Natural killer cell treated with Interleukin-12 subunit alpha and Interleukin-12 subunit beta and Interleukin-15 and Interleukin-18, amount 100 ng/mL, for 72 hours (primary cell): ENCODE data around the gene RPRD2. TPM values are rescaled to one million over a fixed set of nuclear protein-coding genes. Genes with fewer than 3 reads are reported as not detected.
A peak's percentile ranks its signal among the peaks of the same experiment; 100 is the strongest.
"Not testable (repeated sequence)": the region's sequence is repeated elsewhere in the genome, so short reads cannot be mapped to it uniquely, and the experiment has no call there.

Experiments
- ATAC-seq, 2 donors: fragments of 150-1000 bp; cut with Tn5 transposase in 1 of 2; sonication (Bioruptor Pico), chemical (Tn5 transposase) in 1 of 2; 2 replicates each; pipeline ENCODE4 v1.10.0; 2021
- DNase-seq: peaks from one replicate; pipeline ENCODE4 v3.0.0; 2022; ENCODE audit warnings: low spot score
- H3K27ac Mint-ChIP-seq, 2 donors: 1 replicate in 1 of 2; 2 replicates in 1 of 2; pipeline ENCODE4 v1.8.0; 2022; ENCODE audit warnings: mixed read lengths in 2 of 2, mild to moderate bottlenecking in 1 of 2, moderate library complexity in 1 of 2
- H3K27me3 Mint-ChIP-seq, 2 donors: 1 replicate in 1 of 2; 2 replicates in 1 of 2; pipeline ENCODE4 v1.8.0; 2022; ENCODE audit warnings: mixed read lengths in 2 of 2
- H3K36me3 Mint-ChIP-seq: one replicate; pipeline ENCODE4 v1.8.0; 2022; ENCODE audit warnings: mixed read lengths
- H3K4me1 Mint-ChIP-seq, 2 donors: 1 replicate in 1 of 2; 2 replicates in 1 of 2; pipeline ENCODE4 v1.8.0; 2022; ENCODE audit warnings: low read depth in 2 of 2, mixed read lengths in 2 of 2, mild to moderate bottlenecking in 1 of 2
- H3K4me3 Mint-ChIP-seq: one replicate; pipeline ENCODE4 v1.8.0; 2022; ENCODE audit warnings: mixed read lengths
- H3K9me3 Mint-ChIP-seq: 2 replicates; pipeline ENCODE4 v1.8.0; 2022; ENCODE audit warnings: mixed read lengths
- total RNA-seq, 2 donors: library from RNA; stranded (reverse); gene quantifications; one replicate each; pipeline ENCODE4 v1.2.3, GENCODE V29; 2022

The RPRD2 gene
- total RNA-seq, 2 donors from 2014 or later, result 23.9 to 24.8 TPM

- DNase-seq, result no peak
- peak overlapping the region; percentile 2 for H3K4me3 Mint-ChIP-seq
- H3K36me3 Mint-ChIP-seq, result no peaks in the 10 kb centered on the region
- peaks cover 33 to 42% of the 10 kb centered on the region in 2 donors for H3K4me1 Mint-ChIP-seq
- no peaks in the 10 kb centered on the region for H3K9me3 Mint-ChIP-seq
- H3K27me3 Mint-ChIP-seq, result no peaks in the 10 kb centered on the region
- no peak for ATAC-seq
- no peak overlapping the region for H3K27ac Mint-ChIP-seq
Observed at GRCh38 chr1:150372580-150372979, 8.6 kb downstream of the RPRD2 start.

DNA sequence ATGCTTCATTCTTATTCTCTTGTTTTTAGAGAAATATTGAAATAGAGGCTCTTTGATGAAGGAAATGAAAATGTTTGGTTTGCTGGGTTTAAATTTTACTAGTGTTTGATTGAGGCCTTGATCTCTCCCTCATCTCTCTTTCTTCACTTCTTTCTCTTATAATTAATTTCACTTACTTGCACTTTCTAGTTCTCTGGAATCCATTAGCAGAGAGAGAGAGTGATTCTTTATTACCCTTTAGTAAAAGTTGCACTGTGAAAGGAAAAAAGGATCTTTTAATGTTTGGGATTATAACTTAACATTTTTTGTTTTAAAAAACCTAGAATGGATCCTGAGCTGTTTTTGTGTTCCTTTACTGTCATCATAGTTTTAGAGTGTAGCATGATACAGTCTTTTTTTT, 12.2 kb downstream of the RPRD2 start:
- Mint-ChIP-seq H3K27ac (peak overlapping the region in 1 of 2 donors; percentile 59), H3K27me3 (no peaks in the 10 kb centered on the region), H3K4me1 (peaks cover 24 to 42% of the 10 kb centered on the region in 2 donors), H3K9me3 (no peaks in the 10 kb centered on the region), H3K36me3 (no peaks in the 10 kb centered on the region), H3K4me3 (no peak overlapping the region)
- ATAC-seq (no peak), DNase-seq (no peak)

- no peaks in the 10 kb centered on the region for H3K9me3 Mint-ChIP-seq
- no peak overlapping the region for H3K4me3 Mint-ChIP-seq
- DNase-seq (no peak), ATAC-seq (no peak)
- no peaks in the 10 kb centered on the region for H3K27me3 Mint-ChIP-seq
- peaks cover 19 to 24% of the 10 kb centered on the region in 2 donors for H3K4me1 Mint-ChIP-seq
- H3K27ac Mint-ChIP-seq, result no peak overlapping the region
- no peaks in the 10 kb centered on the region for H3K36me3 Mint-ChIP-seq
Observed at GRCh38 chr1:150383631-150384324, 19.8 kb downstream of the RPRD2 start.

DNA sequence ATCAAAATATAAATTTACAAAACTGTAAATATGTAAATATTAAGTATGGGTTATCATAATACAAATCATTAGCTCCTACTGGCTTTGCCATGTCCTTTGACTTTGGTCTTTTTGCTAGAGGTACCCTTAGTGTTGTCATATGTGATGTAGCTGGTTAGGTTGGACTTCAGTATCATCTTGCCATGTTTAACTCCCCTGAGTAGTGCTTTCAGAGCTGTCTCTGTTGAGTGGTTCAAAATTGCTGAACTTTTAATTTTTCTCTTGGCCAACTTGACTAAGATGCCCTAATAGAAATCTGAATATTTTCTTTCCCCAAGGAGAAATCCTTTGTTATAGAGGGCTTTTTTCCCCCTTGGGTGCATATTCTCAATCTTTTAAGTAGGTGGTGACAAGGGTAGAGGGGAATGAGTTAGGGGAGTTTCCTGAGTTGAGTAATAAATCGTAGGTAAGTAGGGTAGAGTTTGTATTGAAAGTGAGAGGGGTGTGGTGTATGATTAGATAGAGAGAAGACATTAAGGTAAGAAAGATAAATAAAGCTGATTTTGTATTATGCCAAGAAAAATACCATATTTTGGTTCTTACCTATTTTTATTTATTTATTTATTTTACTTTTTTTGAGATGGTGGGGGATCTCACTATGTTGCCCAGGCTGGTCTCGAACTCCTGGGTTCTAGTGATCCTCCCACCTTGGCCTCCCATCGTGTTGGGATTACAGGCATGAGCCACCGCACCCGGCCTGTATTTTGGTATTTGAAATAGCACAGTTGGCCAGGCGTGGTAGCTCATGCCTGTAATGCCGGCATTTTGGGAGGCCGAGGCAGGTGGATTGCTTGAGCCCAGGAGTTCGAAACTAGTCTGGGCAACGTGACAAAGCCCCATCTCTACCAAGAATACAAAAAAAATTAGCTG, 21.8 kb downstream of the RPRD2 start:
- no peaks in the 10 kb centered on the region for H3K27me3 Mint-ChIP-seq
- H3K4me1 Mint-ChIP-seq, result peaks cover 32% of the 10 kb centered on the region in 2 donors
- H3K36me3 Mint-ChIP-seq, result no peaks in the 10 kb centered on the region
- H3K4me3 Mint-ChIP-seq, result no peak overlapping the region
- no peaks in the 10 kb centered on the region for H3K9me3 Mint-ChIP-seq
- DNase-seq (no peak), ATAC-seq (no peak)
- H3K27ac Mint-ChIP-seq, result peak overlapping the region; percentile 4 to 27

GRCh38 chr1:150386592-150386991, 22.6 kb downstream of the RPRD2 start:
- ATAC-seq (no peak), DNase-seq (no peak)
- Mint-ChIP-seq H3K4me3 (no peak overlapping the region), H3K27ac (peak overlapping the region; percentile 7 to 36), H3K36me3 (no peaks in the 10 kb centered on the region), H3K4me1 (peaks cover 32 to 33% of the 10 kb centered on the region in 2 donors), H3K27me3 (no peaks in the 10 kb centered on the region), H3K9me3 (no peaks in the 10 kb centered on the region)

GRCh38 chr1:150387200-150387599, 23.3 kb downstream of the RPRD2 start:
- DNase-seq, result no peak
- H3K27me3 Mint-ChIP-seq, result no peaks in the 10 kb centered on the region

DNA sequence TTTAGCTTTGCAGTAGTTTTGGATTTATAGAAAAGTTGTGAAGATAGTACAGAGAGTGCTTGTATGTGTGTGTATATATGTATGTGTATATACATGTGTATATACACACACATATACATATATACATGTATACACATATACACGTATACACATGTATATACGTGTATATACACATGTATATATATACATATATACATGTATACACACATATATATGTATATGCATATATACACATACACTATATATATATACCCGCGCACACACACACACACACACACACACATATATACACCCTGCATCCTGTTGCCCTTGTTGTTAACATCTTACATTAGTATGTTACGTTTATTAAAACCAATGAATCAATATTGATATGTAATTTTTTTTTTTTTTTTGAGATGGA, 24.3 kb downstream of the RPRD2 start:
- no peaks in the 10 kb centered on the region for H3K27me3 Mint-ChIP-seq
- no peak overlapping the region for H3K4me3 Mint-ChIP-seq
- no peaks in the 10 kb centered on the region for H3K36me3 Mint-ChIP-seq
- ATAC-seq (no peak), DNase-seq (no peak)
- no peak overlapping the region for H3K27ac Mint-ChIP-seq
- no peaks in the 10 kb centered on the region for H3K9me3 Mint-ChIP-seq
- H3K4me1 Mint-ChIP-seq, result peaks cover 35 to 40% of the 10 kb centered on the region in 2 donors

More at GRCh38 chr1:150387200-150387599, 23.3 kb downstream of the RPRD2 start:
- H3K4me3 Mint-ChIP-seq, result no peak overlapping the region
- H3K4me1 Mint-ChIP-seq, result peaks cover 32 to 33% of the 10 kb centered on the region in 2 donors
- H3K36me3 Mint-ChIP-seq, result no peaks in the 10 kb centered on the region
- peak overlapping the region; percentile 7 to 36 for H3K27ac Mint-ChIP-seq
- H3K9me3 Mint-ChIP-seq, result no peaks in the 10 kb centered on the region
- no peak for ATAC-seq

GRCh38 chr1:150389650-150390049, 25.7 kb downstream of the RPRD2 start:
- peak overlapping the region in 1 of 2 donors; percentile 20 for H3K27ac Mint-ChIP-seq
- no peak overlapping the region for H3K4me3 Mint-ChIP-seq
- no peaks in the 10 kb centered on the region for H3K36me3 Mint-ChIP-seq
- H3K27me3 Mint-ChIP-seq, result no peaks in the 10 kb centered on the region
- no peak for DNase-seq
- H3K4me1 Mint-ChIP-seq, result peaks cover 31 to 33% of the 10 kb centered on the region in 2 donors
- H3K9me3 Mint-ChIP-seq, result no peaks in the 10 kb centered on the region
- no peak for ATAC-seq

DNA sequence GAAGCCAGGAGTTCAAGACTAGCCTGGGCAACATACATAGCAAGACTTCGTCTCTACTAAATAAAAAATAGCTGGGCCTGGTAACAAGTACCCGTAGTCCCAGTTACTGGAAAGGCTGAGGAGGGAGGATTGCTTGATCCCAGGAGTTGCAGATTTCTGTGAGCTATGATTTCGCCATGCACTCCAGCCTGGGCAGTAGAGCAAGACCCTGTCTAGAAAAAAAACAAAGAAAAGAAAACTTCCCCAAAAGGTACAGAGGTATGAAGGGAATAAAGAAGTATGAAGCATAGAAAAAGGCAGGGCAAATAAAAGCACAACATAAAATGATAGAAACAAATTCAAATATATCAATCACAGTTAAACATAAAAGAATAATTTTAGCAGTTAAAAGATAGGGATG, 28.7 kb downstream of the RPRD2 start:
- Mint-ChIP-seq H3K9me3 (no peaks in the 10 kb centered on the region), H3K27ac (peak overlapping the region in 1 of 2 donors; percentile 30), H3K36me3 (no peaks in the 10 kb centered on the region), H3K27me3 (no peaks in the 10 kb centered on the region), H3K4me3 (no peak overlapping the region), H3K4me1 (peaks cover 28 to 33% of the 10 kb centered on the region in 2 donors)
- DNase-seq (no peak), ATAC-seq (no peak)

DNA sequence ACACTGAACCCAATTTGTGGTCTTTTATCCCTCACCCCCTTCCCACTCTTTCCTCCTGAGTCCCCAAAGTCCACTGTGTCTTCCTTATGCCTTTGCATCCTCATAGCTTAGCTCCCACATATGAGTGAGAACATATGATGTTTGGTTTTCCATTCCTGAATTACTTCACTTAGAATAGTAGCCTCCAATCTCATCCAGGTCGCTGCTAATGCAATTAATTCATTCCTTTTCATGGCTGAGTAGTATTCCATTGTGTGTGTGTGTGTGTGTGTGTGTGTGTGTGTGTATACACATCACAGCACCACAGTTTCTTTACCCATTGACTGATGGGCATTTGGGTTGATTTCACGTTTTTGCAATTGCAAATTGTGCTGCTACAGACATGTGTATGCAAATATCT, 31.2 kb downstream of the RPRD2 start:
- H3K36me3 Mint-ChIP-seq, H3K27ac Mint-ChIP-seq, ATAC-seq, H3K4me3 Mint-ChIP-seq, H3K9me3 Mint-ChIP-seq, H3K27me3 Mint-ChIP-seq, DNase-seq: not testable (repeated sequence)
- peaks cover 22 to 27% of the 10 kb centered on the region in 2 donors for H3K4me1 Mint-ChIP-seq

GRCh38 chr1:150397392-150398032, 33.6 kb downstream of the RPRD2 start:
- no peaks in the 10 kb centered on the region for H3K9me3 Mint-ChIP-seq
- peaks cover 18 to 23% of the 10 kb centered on the region in 2 donors for H3K4me1 Mint-ChIP-seq
- no peak overlapping the region for H3K27ac Mint-ChIP-seq
- ATAC-seq (no peak), DNase-seq (no peak)
- no peaks in the 10 kb centered on the region for H3K27me3 Mint-ChIP-seq
- no peaks in the 10 kb centered on the region for H3K36me3 Mint-ChIP-seq
- no peak overlapping the region for H3K4me3 Mint-ChIP-seq

DNA sequence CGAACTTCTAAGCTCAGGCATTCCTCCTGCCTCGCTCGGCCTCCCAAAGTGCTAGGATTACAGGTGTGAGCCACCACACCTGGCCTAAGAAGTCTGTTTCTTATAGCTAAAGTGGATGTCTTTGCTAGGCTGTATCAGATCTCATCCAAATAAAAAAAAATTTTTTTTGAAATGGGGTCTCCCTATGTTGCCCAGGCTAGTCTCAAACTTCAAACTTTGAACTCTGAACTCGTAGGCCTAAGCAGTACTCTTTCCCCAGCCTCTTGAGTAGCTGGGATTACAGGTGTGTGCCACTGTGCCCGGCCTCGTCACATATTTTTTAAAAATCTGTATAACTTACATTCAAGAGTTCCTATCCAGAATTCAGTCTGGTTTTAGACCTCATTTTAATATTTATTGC, 40.5 kb downstream of the RPRD2 start:
- no peaks in the 10 kb centered on the region for H3K36me3 Mint-ChIP-seq
- DNase-seq, result no peak
- H3K9me3 Mint-ChIP-seq, result no peaks in the 10 kb centered on the region
- ATAC-seq, result no peak
- no peak overlapping the region for H3K4me3 Mint-ChIP-seq
- H3K4me1 Mint-ChIP-seq, result peaks cover 14 to 22% of the 10 kb centered on the region in 2 donors
- no peaks in the 10 kb centered on the region for H3K27me3 Mint-ChIP-seq
- no peak overlapping the region for H3K27ac Mint-ChIP-seq

- Mint-ChIP-seq H3K27me3 (no peaks in the 10 kb centered on the region), H3K4me1 (peaks cover 20 to 27% of the 10 kb centered on the region in 2 donors), H3K9me3 (no peaks in the 10 kb centered on the region), H3K36me3 (no peaks in the 10 kb centered on the region), H3K4me3 (no peak overlapping the region), H3K27ac (peak overlapping the region in 1 of 2 donors; percentile 20)
- no peak for DNase-seq
- ATAC-seq, result no peak
Observed at GRCh38 chr1:150405660-150406059, 41.7 kb downstream of the RPRD2 start.

DNA sequence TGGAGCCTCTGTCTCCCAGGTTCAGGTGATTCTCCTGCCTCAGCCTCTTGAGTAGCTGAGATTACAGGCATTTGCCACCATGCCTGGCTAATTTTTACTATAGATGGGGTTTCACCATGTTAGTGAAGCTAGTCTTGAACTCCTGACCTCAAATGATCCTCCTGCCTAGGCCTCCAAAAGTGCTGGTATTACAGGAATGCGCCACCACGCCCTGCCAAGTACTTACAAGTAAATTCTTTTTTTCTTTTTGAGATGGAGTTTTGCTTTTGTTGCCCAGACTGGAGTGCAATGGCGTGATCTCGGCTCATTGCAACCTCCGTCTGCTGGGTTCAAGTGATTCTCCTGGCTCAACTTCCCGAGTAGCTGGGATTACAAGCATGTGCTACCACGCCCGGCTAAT, 42.5 kb downstream of the RPRD2 start:
- Mint-ChIP-seq H3K27ac (no peak overlapping the region), H3K4me1 (peaks cover 22 to 29% of the 10 kb centered on the region in 2 donors), H3K9me3 (no peaks in the 10 kb centered on the region), H3K27me3 (no peaks in the 10 kb centered on the region), H3K36me3 (no peaks in the 10 kb centered on the region), H3K4me3 (no peak overlapping the region)
- DNase-seq, result no peak
- no peak for ATAC-seq
